KG1 (cell line): Measurements from ENCODE around the gene TEX22.
A peak's percentile ranks its signal among the peaks of the same experiment; 100 is the strongest.

Experiments
- DNase-seq: peaks from one replicate; lab custom pipeline; 2025; lab: John Stamatoyannopoulos, UW

TEX22 gene

GRCh38 chr14:105400016-105400415 lies 1.7 kb downstream of the TEX22 start:
- DNase-seq, result no peak

GRCh38 chr14:105401699-105402098 lies 3.4 kb downstream of the TEX22 start:
- no peak for DNase-seq

GRCh38 chr14:105408592-105408991 lies 10.3 kb downstream of the TEX22 start:
- DNase-seq, result no peak

DNA sequence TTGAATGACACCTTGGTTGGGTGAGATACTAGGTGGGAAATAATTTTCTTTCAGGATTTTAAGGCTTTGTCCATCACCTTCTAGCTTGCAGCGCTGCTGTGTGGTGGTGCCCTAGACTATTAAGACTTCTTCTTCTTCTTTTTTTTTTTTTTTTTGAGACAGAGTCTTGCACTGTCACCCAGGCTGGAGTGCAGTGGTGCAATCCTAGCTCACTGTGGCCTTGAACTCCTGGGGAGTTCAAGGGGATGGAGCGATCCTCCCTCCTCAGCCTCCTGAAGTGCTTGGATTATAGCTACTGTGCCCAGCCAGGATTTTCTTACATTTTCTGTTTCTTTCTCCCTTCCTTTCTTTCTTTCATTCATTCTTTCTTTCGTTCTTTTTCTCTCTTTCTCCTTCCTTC lies 11.0 kb downstream of the TEX22 start:
- no peak for DNase-seq

DNA sequence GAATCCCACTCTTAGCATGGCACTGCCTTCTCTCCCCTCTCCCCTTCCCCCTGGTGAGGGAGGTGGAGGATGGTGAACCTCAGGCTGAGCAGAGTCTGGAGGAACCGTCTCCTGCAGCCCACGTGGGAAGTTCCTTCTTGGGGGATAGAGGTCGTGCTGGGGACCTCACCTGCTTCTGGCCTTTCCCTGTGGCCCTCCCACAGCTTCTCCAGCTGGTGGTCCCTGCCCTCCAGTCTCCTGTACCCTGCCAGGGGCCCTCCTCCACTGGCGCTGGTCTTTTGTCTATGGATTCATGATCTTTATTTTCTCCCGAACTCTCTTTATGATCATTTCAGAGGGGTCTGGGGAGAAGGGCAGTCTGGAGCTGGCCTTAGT lies 12.3 kb downstream of the TEX22 start:
- DNase-seq, result no peak

DNA sequence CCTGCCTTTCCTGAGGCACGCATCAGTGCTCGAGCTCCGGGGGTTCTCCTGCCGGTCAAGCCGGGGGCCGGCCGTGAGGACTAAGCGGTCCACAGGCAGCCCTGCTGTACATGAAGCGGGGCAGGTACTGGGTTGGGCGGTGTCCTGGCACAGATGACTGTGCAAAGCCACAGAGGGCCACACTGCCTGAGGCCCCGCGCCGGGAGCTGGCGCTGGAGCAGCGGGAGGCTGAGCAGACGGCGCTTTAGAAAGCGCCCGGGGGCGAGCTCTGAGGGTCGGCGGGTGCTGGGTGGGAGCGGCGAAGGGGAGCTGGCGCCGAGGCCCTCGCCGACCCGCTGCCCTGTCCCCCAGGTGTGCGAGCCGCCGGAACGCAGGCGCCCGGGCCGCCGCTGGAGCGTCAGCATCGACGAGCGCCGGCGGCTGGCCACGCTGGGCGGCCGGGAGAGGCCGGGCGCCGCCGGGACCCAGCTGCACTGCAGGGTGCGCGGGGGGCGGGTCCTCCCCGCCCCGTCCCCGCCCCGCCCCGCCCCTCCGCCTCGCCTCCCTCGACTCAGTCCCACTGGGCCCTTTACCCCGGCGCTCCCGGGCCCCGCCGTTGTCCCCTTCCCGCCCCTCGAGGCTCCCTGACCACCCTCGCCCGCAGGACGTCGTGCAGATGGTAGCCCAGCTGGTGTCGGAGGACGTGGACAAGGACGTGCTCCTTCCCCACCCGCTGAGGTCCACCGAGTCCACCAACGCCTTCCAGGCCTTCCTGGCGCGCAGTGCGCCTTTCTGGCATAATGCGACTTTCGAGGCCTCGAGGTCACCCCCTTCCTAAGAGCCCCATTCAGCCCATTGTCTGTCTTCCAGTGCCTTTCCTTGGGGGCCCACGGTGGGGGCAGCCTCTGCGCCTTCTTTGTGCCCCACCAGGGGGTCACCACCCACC lies 12.9 kb downstream of the TEX22 start:
- no peak for DNase-seq

- DNase-seq, result no peak
Observed at GRCh38 chr14:105411985-105412770, 13.8 kb downstream of the TEX22 start.

- DNase-seq, result no peak
Observed at GRCh38 chr14:105412771-105413543, 14.6 kb downstream of the TEX22 start.

- DNase-seq, result no peak
Observed at GRCh38 chr14:105413544-105413886, 15.2 kb downstream of the TEX22 start.

- DNase-seq, result peak; percentile 78
Observed at GRCh38 chr14:105414456-105415371, 16.4 kb downstream of the TEX22 start.

DNA sequence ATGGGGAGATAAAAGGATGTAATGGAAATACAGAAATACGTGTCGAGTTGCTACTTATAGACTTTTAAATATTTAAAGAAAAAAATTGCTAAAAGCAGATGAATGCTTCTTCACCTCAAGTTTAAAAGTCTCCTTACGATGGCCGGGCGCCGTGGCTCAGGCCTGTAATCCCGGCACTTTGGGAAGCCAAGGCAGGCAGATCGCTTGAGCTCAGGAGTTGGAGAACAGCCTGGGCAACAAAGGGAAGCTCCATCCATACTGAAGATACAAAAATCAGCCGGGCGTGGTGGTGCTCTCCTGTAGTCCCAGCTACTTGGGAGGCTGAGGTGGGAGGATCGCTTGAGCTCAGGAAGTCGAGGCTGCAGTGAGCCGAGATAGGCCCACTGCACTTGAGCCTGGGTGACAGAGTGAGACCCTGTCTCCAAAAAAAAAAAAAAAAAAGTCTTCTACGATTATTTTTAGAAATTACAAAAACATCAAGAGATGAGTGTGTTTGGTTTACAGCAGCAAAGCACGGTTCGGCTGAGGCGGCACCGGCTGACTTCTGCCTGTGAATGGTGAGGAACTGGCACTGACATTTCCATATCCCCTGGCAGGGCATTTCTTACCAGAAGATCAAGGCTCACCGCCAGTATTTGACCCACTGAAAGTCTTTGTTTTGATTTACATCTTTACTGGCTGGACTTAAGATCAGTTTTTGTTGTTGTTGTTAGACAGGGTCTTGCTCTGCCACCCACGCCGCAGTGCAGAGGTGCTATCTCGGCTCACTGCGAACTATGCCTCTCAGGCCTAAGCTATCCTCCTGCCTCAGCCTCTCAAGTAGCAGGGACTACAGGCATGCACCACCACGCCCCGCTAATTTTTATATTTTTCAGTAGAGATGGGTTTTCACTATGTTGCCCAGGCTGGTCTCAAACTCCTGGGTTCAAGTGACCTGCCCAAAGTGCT lies 17.4 kb downstream of the TEX22 start:
- no peak for DNase-seq

- DNase-seq, result no peak
Observed at GRCh38 chr14:105416671-105417070, 18.3 kb downstream of the TEX22 start.

- no peak for DNase-seq
Observed at GRCh38 chr14:105417690-105418121, 19.4 kb downstream of the TEX22 start.

DNA sequence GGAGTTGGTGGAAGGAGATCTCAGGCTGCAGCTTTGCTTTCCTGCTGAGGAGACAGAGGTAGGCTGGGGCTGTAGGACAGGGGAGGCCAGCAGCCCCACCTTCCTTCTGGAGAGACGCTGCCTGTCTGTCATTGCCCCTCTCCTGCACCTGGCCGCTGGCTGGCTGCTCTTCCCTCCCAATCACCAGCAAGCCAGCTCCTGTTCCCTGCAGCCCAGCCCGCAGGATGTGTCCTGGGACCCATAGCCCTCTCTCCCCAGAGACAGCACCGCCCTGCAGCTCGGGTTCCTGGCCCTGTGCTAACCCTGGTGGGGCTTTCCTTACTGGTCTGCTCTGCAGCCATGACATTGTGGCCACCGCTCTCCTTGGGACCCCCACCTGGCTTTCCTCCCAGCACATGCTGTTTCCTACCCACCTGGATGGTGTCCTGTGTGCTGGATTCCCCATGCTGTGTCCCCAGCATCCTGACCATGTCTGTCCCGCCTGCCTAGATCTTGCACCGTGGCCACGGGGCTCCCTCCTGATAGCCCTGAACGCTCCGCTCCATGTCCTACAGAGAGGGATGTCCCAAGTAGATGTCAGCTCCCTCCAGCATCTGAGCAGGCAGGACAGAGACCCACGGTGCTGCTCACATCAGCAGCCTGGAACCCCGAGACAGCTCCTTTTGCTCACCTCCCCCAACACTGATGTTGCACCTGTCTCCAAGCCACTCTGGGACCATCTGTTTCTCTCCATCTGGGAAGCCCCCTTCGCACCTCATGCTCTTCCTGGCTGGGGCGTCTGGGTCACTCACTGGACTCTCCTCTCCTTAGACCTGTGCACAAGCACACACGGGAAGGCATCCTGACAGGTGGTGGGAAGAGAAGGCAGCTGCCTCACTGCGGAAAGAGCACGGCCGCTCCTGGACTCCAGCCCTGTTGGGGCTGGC lies 20.2 kb downstream of the TEX22 start:
- DNase-seq, result no peak

- no peak for DNase-seq
Observed at GRCh38 chr14:105419195-105420091, 21.1 kb downstream of the TEX22 start, which contains the start of gene MTA1. MTA1 (plus strand) TSS chr14:105419827; CDS start chr14:105420036, 209 bp downstream.

DNA sequence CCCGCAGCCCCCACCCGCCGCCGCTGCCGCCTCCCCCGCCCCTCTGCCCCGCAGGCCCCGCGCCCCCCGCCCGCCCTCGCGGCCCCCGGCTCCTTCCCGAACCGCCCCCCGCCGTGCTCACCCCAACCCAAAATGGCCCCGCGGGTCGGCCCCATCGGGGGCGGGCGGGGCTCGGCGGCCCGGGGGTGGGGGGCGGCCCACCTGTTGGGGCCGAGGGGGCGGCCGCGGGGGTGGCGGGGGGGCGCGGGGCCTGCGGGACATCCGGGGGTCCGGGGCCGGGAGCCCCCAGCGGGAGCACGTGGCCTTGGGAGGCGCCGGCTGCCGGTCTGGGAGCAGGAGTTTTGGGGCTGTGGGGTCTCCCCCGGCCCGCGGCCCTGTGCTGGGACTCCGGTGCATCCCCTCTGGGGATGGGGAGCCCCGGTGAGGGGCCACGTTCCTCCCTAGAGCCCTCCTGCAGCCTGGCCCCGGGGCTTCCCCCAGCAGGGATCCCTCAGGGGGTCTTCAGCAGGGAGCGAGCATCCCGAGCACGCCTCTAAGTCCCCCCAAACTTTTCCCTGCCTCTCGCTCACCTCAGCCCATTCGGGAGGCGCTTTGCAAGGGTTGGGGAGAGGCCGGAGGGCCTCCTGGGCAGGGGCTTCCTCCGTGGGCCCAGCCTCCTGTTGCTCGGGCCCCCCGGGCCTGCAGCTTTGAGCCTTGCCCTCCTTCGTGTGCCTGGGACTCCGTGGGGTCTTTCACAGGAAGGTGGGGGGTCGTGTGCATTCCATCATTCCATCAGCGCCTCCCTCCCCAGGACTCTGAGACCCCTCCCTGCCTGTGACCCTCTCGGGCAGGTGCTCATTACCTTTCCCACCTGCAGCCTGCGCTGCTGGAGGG lies 22.0 kb downstream of the TEX22 start:
- DNase-seq, result no peak
